ENCODE measurements around the gene TNNT1. TPM values are rescaled to one million over a fixed set of nuclear protein-coding genes. Genes with fewer than 3 reads are reported as not detected.

Gene TNNT1
- polyA plus RNA-seq, 1 donor from 2014 or later = 6.2 TPM

- TF ChIP-seq SMC3 (conservative IDR thresholded peaks at IDR 0.05; ENCODE audit: poor library complexity) = no peak
These were observed 43.8 kb downstream of the TNNT1 start (continued) for GRCh38 chr19:55105237-55105636.

GRCh38 chr19:55103190-55103589 is 45.8 kb downstream of the TNNT1 start:
- Histone ChIP-seq H3K9me3 (ENCODE audit: low read length) (peaks cover 8% of the 10 kb centered on the region), H3K4me3 (ENCODE audit: low read length) (no peak overlapping the region), H3K27me3 (ENCODE audit: insufficient read depth, low read depth, low read length) (no peaks in the 10 kb centered on the region), H3K4me2 (ENCODE audit: low read length) (no peak overlapping the region), H3K36me3 (ENCODE audit: insufficient read depth, low read length) (peaks cover 4% of the 10 kb centered on the region), H3K79me2 (replicated peaks; ENCODE audit: insufficient read depth, low read length) (no peaks in the 10 kb centered on the region), H3K9me2 (ENCODE audit: insufficient read depth, low read length) (no peaks in the 10 kb centered on the region), H4K20me1 (ENCODE audit: insufficient read depth) (no peaks in the 10 kb centered on the region), H2AFZ (ENCODE audit: low read depth, low read length) (no peak overlapping the region), H3F3A (ENCODE audit: insufficient read depth, low read length, poor library complexity, severe bottlenecking) (no peaks in the 10 kb centered on the region), H3K9ac (ENCODE audit: low read length) (no peak overlapping the region), H3K27ac (ENCODE audit: low read length) (no peak overlapping the region)
- TF ChIP-seq EP300 (conservative IDR thresholded peaks at IDR 0.05; ENCODE audit: poor library complexity, severe bottlenecking) (no peak), TAF1 (IDR thresholded peaks at IDR 0.05; ENCODE audit: low read depth) (no peak), SMC3 (conservative IDR thresholded peaks at IDR 0.05; ENCODE audit: poor library complexity) (no peak), POLR2AphosphoS5 (IDR thresholded peaks at IDR 0.05) (no peak), REST (IDR thresholded peaks at IDR 0.05; ENCODE audit: borderline replicate concordance) (no peak), MXI1 (conservative IDR thresholded peaks at IDR 0.05; ENCODE audit: poor library complexity, severe bottlenecking) (no peak)

- H3K9me2 ChIP-seq (ENCODE audit: insufficient read depth, low read length) = no peaks in the 10 kb centered on the region
- no peak overlapping the region for H3K27ac ChIP-seq (ENCODE audit: low read length)
- H3K9me3 ChIP-seq (ENCODE audit: low read length) = peaks cover 8% of the 10 kb centered on the region
- H4K20me1 ChIP-seq (ENCODE audit: insufficient read depth) = no peaks in the 10 kb centered on the region
- TF ChIP-seq EZH2 (IDR thresholded peaks at IDR 0.05; ENCODE audit: borderline replicate concordance, insufficient read depth, low read length, poor library complexity, severe bottlenecking) = no peak
- TF ChIP-seq MXI1 (conservative IDR thresholded peaks at IDR 0.05; ENCODE audit: poor library complexity, severe bottlenecking) = no peak
- TF ChIP-seq CTCF (IDR thresholded peaks at IDR 0.05; ENCODE audit: poor library complexity, severe bottlenecking) = no peak
- TF ChIP-seq EP300 (conservative IDR thresholded peaks at IDR 0.05; ENCODE audit: poor library complexity, severe bottlenecking) = no peak
- no peak for TF ChIP-seq RAD21 (conservative IDR thresholded peaks at IDR 0.05)
- no peak for TF ChIP-seq SMC3 (conservative IDR thresholded peaks at IDR 0.05; ENCODE audit: poor library complexity)
- no peak for TF ChIP-seq POLR2AphosphoS5 (IDR thresholded peaks at IDR 0.05)
- TF ChIP-seq REST (IDR thresholded peaks at IDR 0.05; ENCODE audit: borderline replicate concordance) = no peak
- TF ChIP-seq TAF1 (IDR thresholded peaks at IDR 0.05; ENCODE audit: low read depth) = no peak
- peaks cover 4% of the 10 kb centered on the region for H3K36me3 ChIP-seq (ENCODE audit: insufficient read depth, low read length)
- H3K27me3 ChIP-seq (ENCODE audit: insufficient read depth, low read depth, low read length) = no peaks in the 10 kb centered on the region
- H3K4me2 ChIP-seq (ENCODE audit: low read length) = no peak overlapping the region
- H3K79me2 ChIP-seq (replicated peaks; ENCODE audit: insufficient read depth, low read length) = no peaks in the 10 kb centered on the region
- no peak overlapping the region for H3K4me3 ChIP-seq (ENCODE audit: low read length)
- H3F3A ChIP-seq (ENCODE audit: insufficient read depth, low read length, poor library complexity, severe bottlenecking) = no peaks in the 10 kb centered on the region
- H3K9ac ChIP-seq (ENCODE audit: low read length) = no peak overlapping the region
- H2AFZ ChIP-seq (ENCODE audit: low read depth, low read length) = no peak overlapping the region
These were observed 47.7 kb downstream of the TNNT1 start for GRCh38 chr19:55101261-55101660.

Data from neural cell (in vitro differentiated cells).